Panc1 (cell line): ENCODE results near the gene PCSK7. TPM values are rescaled to one million over a fixed set of nuclear protein-coding genes. Genes with fewer than 3 reads are reported as not detected.

Experiments used
- ATAC-seq: fragments of 200-7000 bp; cut with Tn5 transposase; 2 replicates; pipeline ENCODE4 v1.9.1; 2020; ENCODE audit warnings: mild to moderate bottlenecking, moderate library complexity
- BruUV-seq: library from RNA; stranded (reverse); fragments of 400-500 nt; replicated peaks from 2 replicates; lab custom pipeline; 2021; lab: Mats Ljungman, UMichigan
- CTCF ChIA-PET: fragments of 300-600 bp; sonication (Branson Sonifier 250); formaldehyde crosslinking; loops from one replicate; lab custom pipeline; 2022; ENCODE audit warnings: antibody characterized with exemption; lab: Charles Lee
- POLR2A ChIA-PET: fragments of 300-600 bp; sonication (Branson Sonifier 250); formaldehyde crosslinking; loops from one replicate; lab custom pipeline; 2022; ENCODE audit warnings: antibody characterized with exemption; lab: Charles Lee
- DNase-seq: peaks from one replicate; pipeline ENCODE4 v3.0.0-alpha.2; 2010; ENCODE audit warnings: low read depth, low spot score
- H3K27ac ChIP-seq: 2 replicates; pipeline ENCODE4 v1.5.1; 2011; ENCODE audit warnings: mild to moderate bottlenecking, low read length, inconsistent platforms
- H3K27me3 ChIP-seq: fragments of 200-500 bp; sonication (Bioruptor generic); 2 replicates; pipeline ENCODE4 v1.6.0; 2014; ENCODE audit warnings: low read length, inconsistent platforms; ENCODE audit not compliant: control insufficient read depth, insufficient read depth
- H3K36me3 ChIP-seq: fragments of 200-500 bp; sonication (Bioruptor generic); 2 replicates; pipeline ENCODE4 v1.5.1; 2014; ENCODE audit warnings: inconsistent platforms, mild to moderate bottlenecking, low read length, moderate library complexity; ENCODE audit not compliant: control insufficient read depth, insufficient read depth
- H3K4me1 ChIP-seq: 2 replicates; pipeline ENCODE4 v1.5.1; 2011; ENCODE audit warnings: inconsistent platforms, mild to moderate bottlenecking, low read length, moderate library complexity; ENCODE audit not compliant: control insufficient read depth, insufficient read depth
- H3K4me3 ChIP-seq, 2 experiments: 2 replicates each; pipeline ENCODE4 v1.5.1; 2011 to 2012; ENCODE audit warnings: low read depth in 2 of 2, low read length in 2 of 2, mild to moderate bottlenecking in 2 of 2, inconsistent platforms in 1 of 2, moderate library complexity in 1 of 2
- H3K9me3 ChIP-seq: fragments of 200-500 bp; sonication (Bioruptor generic); 2 replicates; pipeline ENCODE4 v1.5.1; 2014; ENCODE audit warnings: low read depth, mild to moderate bottlenecking, inconsistent platforms, low read length, moderate library complexity; ENCODE audit not compliant: control insufficient read depth, insufficient read depth
- POLR2AphosphoS5 ChIP-seq: IDR thresholded peaks from 2 replicates; pipeline ENCODE4 v1.6.1; 2012; ENCODE audit warnings: mild to moderate bottlenecking, low read depth, low read length, moderate library complexity
- SIN3A ChIP-seq: IDR thresholded peaks from 2 replicates; pipeline ENCODE4 v1.6.1; 2012; ENCODE audit warnings: low read depth, mild to moderate bottlenecking, low read length, moderate library complexity, borderline replicate concordance; ENCODE audit not compliant: insufficient read depth
- TCF7L2 ChIP-seq: IDR thresholded peaks from 2 replicates; pipeline ENCODE4 v1.6.1; 2011; ENCODE audit warnings: mild to moderate bottlenecking, low read depth, low read length, inconsistent platforms
- in situ Hi-C: cut with HindIII; loops from 2 replicates; pipeline ENCODE4 v1.10.0; 2016; ENCODE audit warnings: low sequenced_read_pairs, low pct_unique_long_range_greater_than_20kb
- intact Hi-C: fragments of 100-400 bp; cut with micrococcal nuclease; formaldehyde crosslinking; loops from one replicate; pipeline ENCODE4 v1.10.0; 2022; ENCODE audit not compliant: unreplicated experiment
- total RNA-seq: library from RNA; stranded (reverse); gene quantifications from one replicate; pipeline ENCODE4 v1.2.1, GENCODE V29; 2021; ENCODE audit not compliant: unreplicated experiment
- TF ChIP-seq, protein P1 (sequence below), 2 experiments: IDR thresholded peaks; 2 replicates each; pipeline ENCODE4 v1.6.1; 2011 to 2012; ENCODE audit warnings: low read depth in 2 of 2, control low read depth in 1 of 2, low read length in 1 of 2, mild to moderate bottlenecking in 1 of 2, moderate library complexity in 1 of 2; ENCODE audit not compliant: insufficient read depth in 1 of 2
- TF ChIP-seq, protein P2 (sequence below): fragments of 450-650 bp; IDR thresholded peaks from 2 replicates; pipeline ENCODE4 v1.5.1; 2017; ENCODE audit warnings: mild to moderate bottlenecking

PCSK7 gene
- total RNA-seq, 1 experiment from 2014 or later = 60.6 TPM

- CTCF ChIA-PET = no interaction called here
- intact Hi-C loops = no loop called here
- Histone ChIP-seq H3K27ac (no peak overlapping the region), H3K36me3 (no peaks in the 10 kb centered on the region), H3K4me3 (no peak overlapping the region), H3K9me3 (no peaks in the 10 kb centered on the region), H3K27me3 (no peaks in the 10 kb centered on the region), H3K4me1 (peaks cover 6% of the 10 kb centered on the region)
- in situ Hi-C loops = no loop called here
- POLR2A ChIA-PET = no interaction called here
- DNase-seq = no peak
- ATAC-seq = no peak
- no TSS peak for BruUV-seq
- TF ChIP-seq, protein P1, sequence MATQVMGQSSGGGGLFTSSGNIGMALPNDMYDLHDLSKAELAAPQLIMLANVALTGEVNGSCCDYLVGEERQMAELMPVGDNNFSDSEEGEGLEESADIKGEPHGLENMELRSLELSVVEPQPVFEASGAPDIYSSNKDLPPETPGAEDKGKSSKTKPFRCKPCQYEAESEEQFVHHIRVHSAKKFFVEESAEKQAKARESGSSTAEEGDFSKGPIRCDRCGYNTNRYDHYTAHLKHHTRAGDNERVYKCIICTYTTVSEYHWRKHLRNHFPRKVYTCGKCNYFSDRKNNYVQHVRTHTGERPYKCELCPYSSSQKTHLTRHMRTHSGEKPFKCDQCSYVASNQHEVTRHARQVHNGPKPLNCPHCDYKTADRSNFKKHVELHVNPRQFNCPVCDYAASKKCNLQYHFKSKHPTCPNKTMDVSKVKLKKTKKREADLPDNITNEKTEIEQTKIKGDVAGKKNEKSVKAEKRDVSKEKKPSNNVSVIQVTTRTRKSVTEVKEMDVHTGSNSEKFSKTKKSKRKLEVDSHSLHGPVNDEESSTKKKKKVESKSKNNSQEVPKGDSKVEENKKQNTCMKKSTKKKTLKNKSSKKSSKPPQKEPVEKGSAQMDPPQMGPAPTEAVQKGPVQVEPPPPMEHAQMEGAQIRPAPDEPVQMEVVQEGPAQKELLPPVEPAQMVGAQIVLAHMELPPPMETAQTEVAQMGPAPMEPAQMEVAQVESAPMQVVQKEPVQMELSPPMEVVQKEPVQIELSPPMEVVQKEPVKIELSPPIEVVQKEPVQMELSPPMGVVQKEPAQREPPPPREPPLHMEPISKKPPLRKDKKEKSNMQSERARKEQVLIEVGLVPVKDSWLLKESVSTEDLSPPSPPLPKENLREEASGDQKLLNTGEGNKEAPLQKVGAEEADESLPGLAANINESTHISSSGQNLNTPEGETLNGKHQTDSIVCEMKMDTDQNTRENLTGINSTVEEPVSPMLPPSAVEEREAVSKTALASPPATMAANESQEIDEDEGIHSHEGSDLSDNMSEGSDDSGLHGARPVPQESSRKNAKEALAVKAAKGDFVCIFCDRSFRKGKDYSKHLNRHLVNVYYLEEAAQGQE (IDR thresholded peaks at IDR 0.05; ENCODE audit: insufficient read depth in 1 of 2, low read depth in 2 of 2, low read length in 1 of 2) = no peak
- no peak for TF ChIP-seq SIN3A
- no peak for TF ChIP-seq TCF7L2
- TF ChIP-seq, protein P2, sequence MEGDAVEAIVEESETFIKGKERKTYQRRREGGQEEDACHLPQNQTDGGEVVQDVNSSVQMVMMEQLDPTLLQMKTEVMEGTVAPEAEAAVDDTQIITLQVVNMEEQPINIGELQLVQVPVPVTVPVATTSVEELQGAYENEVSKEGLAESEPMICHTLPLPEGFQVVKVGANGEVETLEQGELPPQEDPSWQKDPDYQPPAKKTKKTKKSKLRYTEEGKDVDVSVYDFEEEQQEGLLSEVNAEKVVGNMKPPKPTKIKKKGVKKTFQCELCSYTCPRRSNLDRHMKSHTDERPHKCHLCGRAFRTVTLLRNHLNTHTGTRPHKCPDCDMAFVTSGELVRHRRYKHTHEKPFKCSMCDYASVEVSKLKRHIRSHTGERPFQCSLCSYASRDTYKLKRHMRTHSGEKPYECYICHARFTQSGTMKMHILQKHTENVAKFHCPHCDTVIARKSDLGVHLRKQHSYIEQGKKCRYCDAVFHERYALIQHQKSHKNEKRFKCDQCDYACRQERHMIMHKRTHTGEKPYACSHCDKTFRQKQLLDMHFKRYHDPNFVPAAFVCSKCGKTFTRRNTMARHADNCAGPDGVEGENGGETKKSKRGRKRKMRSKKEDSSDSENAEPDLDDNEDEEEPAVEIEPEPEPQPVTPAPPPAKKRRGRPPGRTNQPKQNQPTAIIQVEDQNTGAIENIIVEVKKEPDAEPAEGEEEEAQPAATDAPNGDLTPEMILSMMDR = no peak; the same call in 1 of the 2 replicates
- no peak for TF ChIP-seq POLR2AphosphoS5
Measured at GRCh38 chr11:117197516-117198456, 34.1 kb downstream of the PCSK7 start.

- Histone ChIP-seq H3K36me3 (no peaks in the 10 kb centered on the region), H3K27ac (no peak overlapping the region), H3K9me3 (no peaks in the 10 kb centered on the region), H3K27me3 (no peaks in the 10 kb centered on the region), H3K4me1 (peaks cover 6% of the 10 kb centered on the region), H3K4me3 (no peak overlapping the region)
- intact Hi-C loops (no loop called here), in situ Hi-C loops (no loop called here)
- TF ChIP-seq, protein P2 = no peak
- TF ChIP-seq, protein P1 (IDR thresholded peaks at IDR 0.05; ENCODE audit: insufficient read depth in 1 of 2, low read depth in 2 of 2, low read length in 1 of 2) = no peak
- TF ChIP-seq SIN3A (no peak), POLR2AphosphoS5 (no peak), TCF7L2 (no peak)
- ChIA-PET CTCF (interaction anchor here (0.6 kb wide), 1 partner anchor 50 kb away, joined by 4 read pairs; no protein-coding TSS in a partner anchor), POLR2A (no interaction called here)
- DNase-seq = no peak
- ATAC-seq = no peak
- no TSS peak for BruUV-seq
Measured at GRCh38 chr11:117197006-117197405, 34.9 kb downstream of the PCSK7 start.
